GM18502 (cell line): ENCODE measurements around the gene PDPN.
"Not testable (repeated sequence)": the region's sequence is repeated elsewhere in the genome, so short reads cannot be mapped to it uniquely, and the experiment has no call there.

ENCODE experiments used
- ATAC-seq: cut with Tn5 transposase; IDR thresholded peaks from one replicate; pipeline ENCODE4 v1.9.1; 2021; ENCODE audit warnings: mild to moderate bottlenecking; ENCODE audit not compliant: unreplicated experiment, poor library complexity

PDPN gene

GRCh38 chr1:13583595-13583965 is at the start of gene PDPN:
Gene PDPN (plus strand): TSS chr1:13583832. CDS start chr1:13584034, 202 bp downstream.
- no peak for ATAC-seq

GRCh38 chr1:13535227-13535626 is 48.4 kb upstream of the PDPN start:
- ATAC-seq = no peak

- no peak for ATAC-seq
Measured at GRCh38 chr1:13536571-13536970, 47.1 kb upstream of the PDPN start.

- ATAC-seq = no peak
Measured at GRCh38 chr1:13538832-13539231, 44.8 kb upstream of the PDPN start.

GRCh38 chr1:13539683-13540082 is 43.9 kb upstream of the PDPN start:
- no peak for ATAC-seq

GRCh38 chr1:13540866-13541265 is 42.8 kb upstream of the PDPN start:
- no peak for ATAC-seq

GRCh38 chr1:13541435-13542215 is 42.0 kb upstream of the PDPN start:
- no peak for ATAC-seq

- no peak for ATAC-seq
Measured at GRCh38 chr1:13543451-13544220, 40.0 kb upstream of the PDPN start.

- ATAC-seq = no peak
Measured at GRCh38 chr1:13544221-13544556, 39.4 kb upstream of the PDPN start.

GRCh38 chr1:13546791-13547190 is 36.8 kb upstream of the PDPN start:
- ATAC-seq = no peak

- ATAC-seq = no peak
Measured at GRCh38 chr1:13548281-13548680, 35.4 kb upstream of the PDPN start.

GRCh38 chr1:13549021-13549420 is 34.6 kb upstream of the PDPN start:
- ATAC-seq = no peak

- no peak for ATAC-seq
Measured at GRCh38 chr1:13549521-13549920, 34.1 kb upstream of the PDPN start.

GRCh38 chr1:13550663-13551062 is 33.0 kb upstream of the PDPN start:
- ATAC-seq = no peak

- ATAC-seq = no peak
Measured at GRCh38 chr1:13554798-13555197, 28.8 kb upstream of the PDPN start.

GRCh38 chr1:13556224-13556764 is 27.3 kb upstream of the PDPN start:
- ATAC-seq = no peak

- no peak for ATAC-seq
Measured at GRCh38 chr1:13560541-13560940, 23.1 kb upstream of the PDPN start.

- ATAC-seq = not testable (repeated sequence)
Measured at GRCh38 chr1:13562981-13563380, 20.7 kb upstream of the PDPN start.

GRCh38 chr1:13564073-13564472 is 19.6 kb upstream of the PDPN start:
- ATAC-seq = no peak

GRCh38 chr1:13570435-13570834 is 13.2 kb upstream of the PDPN start:
- not testable (repeated sequence) for ATAC-seq

GRCh38 chr1:13570924-13571323 is 12.7 kb upstream of the PDPN start:
- ATAC-seq = no peak

- no peak for ATAC-seq
Measured at GRCh38 chr1:13573586-13573985, 10.0 kb upstream of the PDPN start.
